GM23248 (cell line): Measurements from ENCODE around the gene CYGB. TPM values are rescaled to one million over a fixed set of nuclear protein-coding genes. Genes with fewer than 3 reads are reported as not detected.
A peak's percentile ranks its signal among the peaks of the same experiment; 100 is the strongest.

Source experiments
- DNase-seq: peaks from one replicate; pipeline ENCODE4 v3.0.0-alpha.2; 2015
- H2AFZ ChIP-seq: fragments of 200-600 bp; sonication (generic); 2 replicates; pipeline ENCODE4 v1.6.1; 2016; ENCODE audit warnings: antibody characterized with exemption
- H3F3A ChIP-seq: fragments of 200-600 bp; sonication (generic); 2 replicates; pipeline ENCODE4 v1.6.1; 2016; ENCODE audit warnings: mild to moderate bottlenecking, antibody characterized with exemption, mixed run types; ENCODE audit not compliant: insufficient read depth
- H3K27ac ChIP-seq: fragments of 200-600 bp; sonication (generic); 2 replicates; pipeline ENCODE4 v1.5.1; 2016; ENCODE audit warnings: mild to moderate bottlenecking
- H3K27me3 ChIP-seq: fragments of 200-600 bp; sonication (generic); replicated peaks from 2 replicates; pipeline ENCODE4 v1.6.1; 2016; ENCODE audit warnings: mild to moderate bottlenecking; ENCODE audit not compliant: insufficient read depth
- H3K36me3 ChIP-seq: fragments of 200-600 bp; sonication (generic); 2 replicates; pipeline ENCODE4 v1.6.1; 2016; ENCODE audit warnings: low read depth, mild to moderate bottlenecking
- H3K4me1 ChIP-seq: fragments of 200-600 bp; sonication (generic); 2 replicates; pipeline ENCODE4 v1.6.1; 2016; ENCODE audit warnings: mild to moderate bottlenecking; ENCODE audit not compliant: insufficient read depth
- H3K4me2 ChIP-seq: fragments of 200-600 bp; sonication (generic); one replicate; pipeline ENCODE4 v1.6.1; 2016; ENCODE audit warnings: mild to moderate bottlenecking; ENCODE audit not compliant: unreplicated experiment
- H3K4me3 ChIP-seq: fragments of 200-600 bp; sonication (generic); 2 replicates; pipeline ENCODE4 v1.5.1; 2016; ENCODE audit warnings: mild to moderate bottlenecking
- H3K79me2 ChIP-seq: fragments of 200-600 bp; sonication (generic); 2 replicates; pipeline ENCODE4 v1.6.1; 2016; ENCODE audit warnings: mild to moderate bottlenecking; ENCODE audit not compliant: insufficient read depth
- H3K9ac ChIP-seq: fragments of 200-600 bp; sonication (generic); 2 replicates; pipeline ENCODE4 v1.6.1; 2016; ENCODE audit warnings: mild to moderate bottlenecking
- H3K9me2 ChIP-seq: fragments of 200-600 bp; sonication (generic); 2 replicates; pipeline ENCODE4 v1.6.1; 2016; ENCODE audit warnings: mixed run types, mild to moderate bottlenecking, moderate library complexity; ENCODE audit not compliant: insufficient read depth
- H3K9me3 ChIP-seq: fragments of 200-600 bp; sonication (generic); one replicate; pipeline ENCODE4 v1.6.1; 2017; ENCODE audit warnings: low read depth
- H4K20me1 ChIP-seq: fragments of 200-600 bp; sonication (generic); 2 replicates; pipeline ENCODE4 v1.6.0; 2016; ENCODE audit not compliant: insufficient read depth
- EZH2 ChIP-seq: fragments of 200-600 bp; sonication (generic); IDR thresholded peaks from 2 replicates; pipeline ENCODE4 v1.6.1; 2018; ENCODE audit warnings: antibody characterized with exemption, mild to moderate bottlenecking; ENCODE audit not compliant: insufficient read depth, poor library complexity, severe bottlenecking
- EZH2phosphoT487 ChIP-seq: fragments of 200-600 bp; sonication (generic); IDR thresholded peaks from 2 replicates; pipeline ENCODE4 v1.6.1; 2018; ENCODE audit warnings: antibody characterized with exemption, moderate library complexity, mild to moderate bottlenecking, low read depth; ENCODE audit not compliant: insufficient read depth
- WGBS, 2 experiments: methylation state at CpG; one replicate each; pipeline ENCODE4 v1.1.6; 2015 to 2017; ENCODE audit warnings: low lambda C conversion rate in 2 of 2, low coverage in 1 of 2; ENCODE audit errors: missing lambda C conversion rate in 2 of 2; 5-methylcytosine and 5-hydroxymethylcytosine counted together
- in situ Hi-C: fragments of 300-500 bp; cut with MboI; formaldehyde crosslinking; loops from 2 replicates; pipeline ENCODE4 v1.15.0; 2020
- polyA plus RNA-seq: library from polyadenylated mRNA; unstranded; fragments of >200 nt; fragmentation: Nextera tagmentation; extraction: Ambion mirVana; gene quantifications from 2 replicates; pipeline ENCODE4 v1.2.1, GENCODE V29; 2016
- total RNA-seq: library from RNA; depleted of rRNA; stranded (reverse); fragments of >200 nt; shearing (Covaris generic); gene quantifications from 2 replicates; pipeline ENCODE4 v1.2.3, GENCODE V29; 2014

CYGB gene
- total and polyA plus RNA-seq, 2 experiments from 2014 or later, result 1.1 to 8.3 TPM

DNA sequence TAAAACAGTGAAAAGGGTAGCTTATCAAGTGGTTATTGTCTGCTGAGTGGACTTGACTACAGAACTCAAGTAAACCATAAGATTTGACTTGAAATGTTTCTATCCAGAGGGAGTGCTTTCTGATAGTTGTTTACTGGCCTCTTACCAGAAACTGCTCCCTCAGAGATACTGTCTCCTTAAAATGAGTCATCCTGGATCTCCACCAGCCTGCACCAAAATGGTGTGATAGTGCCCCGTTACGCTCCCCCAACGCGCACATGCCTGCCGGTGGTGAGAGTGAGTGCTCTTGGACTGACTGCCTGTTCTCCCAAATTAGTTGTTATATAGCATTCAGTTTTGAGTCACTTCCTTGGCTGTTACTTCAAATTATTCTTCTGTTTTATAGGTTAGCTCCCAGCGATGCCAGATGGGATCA is 25.2 kb upstream of the CYGB start:
- Histone ChIP-seq H3K9me3 (no peaks in the 10 kb centered on the region), H4K20me1 (peaks cover 15% of the 10 kb centered on the region; the same call in 1 of the 2 replicates)

DNA sequence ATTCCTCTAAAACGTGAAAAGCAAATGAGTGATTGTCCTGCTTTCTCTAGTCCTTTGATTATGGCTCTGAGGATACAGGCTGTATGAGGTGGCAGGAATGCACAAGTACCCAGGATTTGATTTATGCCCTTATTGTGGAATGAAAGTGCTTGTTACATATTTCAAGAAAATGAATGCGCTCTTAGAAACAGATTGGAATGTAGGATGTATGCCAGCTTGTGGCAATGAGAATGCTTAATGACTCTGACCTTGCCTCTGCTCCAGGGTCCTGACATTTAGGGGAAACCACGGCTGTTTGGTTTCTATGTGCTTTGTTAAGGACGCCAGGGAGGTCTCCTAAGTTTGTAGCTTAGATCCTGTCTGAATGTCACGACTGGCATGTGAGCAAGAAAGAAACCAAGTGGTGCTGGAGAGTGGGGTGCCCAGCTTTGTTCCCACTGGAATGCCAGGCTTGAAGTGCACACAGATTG is 24.3 kb upstream of the CYGB start:
- Histone ChIP-seq H3K9me3 (no peaks in the 10 kb centered on the region), H3K36me3 (peaks cover 25% of the 10 kb centered on the region), H2AFZ (no peak overlapping the region), H3K4me1 (peaks cover 42% of the 10 kb centered on the region), H4K20me1 (peaks cover 15% of the 10 kb centered on the region; the same call in 1 of the 2 replicates), H3K9ac (peak overlapping the region; percentile 99), H3K27ac (peak overlapping the region; percentile 85), H3K27me3 (no peaks in the 10 kb centered on the region), H3K9me2 (no peaks in the 10 kb centered on the region), H3K4me3 (peak overlapping the region; percentile 89), H3K79me2 (peaks cover 53% of the 10 kb centered on the region), H3F3A (peaks cover 60% of the 10 kb centered on the region), H3K4me2 (peak overlapping the region; percentile 96)
- no peak for TF ChIP-seq EZH2
- no peak for TF ChIP-seq EZH2phosphoT487
- in situ Hi-C loops, result no loop called here
- DNase-seq, result peak; percentile 57
- WGBS, 2 experiments, result 39 to 47% methylated on average over 5 of the region's 5 CpGs

More for the DNA sequence above, 25.2 kb upstream of the CYGB start:
- Histone ChIP-seq H3F3A (peaks cover 66% of the 10 kb centered on the region), H3K36me3 (peaks cover 25% of the 10 kb centered on the region), H3K9ac (no peak overlapping the region), H3K4me1 (peaks cover 41% of the 10 kb centered on the region), H3K27me3 (no peaks in the 10 kb centered on the region), H3K9me2 (no peaks in the 10 kb centered on the region), H3K27ac (peak overlapping the region; percentile 85), H2AFZ (no peak overlapping the region), H3K79me2 (peaks cover 50% of the 10 kb centered on the region), H3K4me3 (peak overlapping the region; percentile 2; the same call in 1 of the 2 replicates), H3K4me2 (no peak overlapping the region)
- 1 to 3% methylated on average over 6 of the region's 6 CpGs for WGBS, 2 experiments
- TF ChIP-seq EZH2 (no peak), EZH2phosphoT487 (no peak)
- in situ Hi-C loops, result no loop called here
- peak; percentile 92 for DNase-seq

- Histone ChIP-seq H3K36me3 (peaks cover 25% of the 10 kb centered on the region), H3K9ac (peak overlapping the region; percentile 99), H3K4me1 (peaks cover 45% of the 10 kb centered on the region), H3K9me2 (no peaks in the 10 kb centered on the region), H3K79me2 (peaks cover 53% of the 10 kb centered on the region), H4K20me1 (peaks cover 15% of the 10 kb centered on the region; the same call in 1 of the 2 replicates), H3K4me2 (peak overlapping the region; percentile 96), H3K4me3 (peak overlapping the region; percentile 89), H3K9me3 (no peaks in the 10 kb centered on the region), H2AFZ (no peak overlapping the region), H3K27me3 (no peaks in the 10 kb centered on the region), H3K27ac (peak overlapping the region; percentile 85), H3F3A (peaks cover 57% of the 10 kb centered on the region)
- 89 to 94% methylated on average over 7 of the region's 7 CpGs for WGBS, 2 experiments
- DNase-seq, result peak; percentile 5
- TF ChIP-seq EZH2 (no peak), EZH2phosphoT487 (no peak)
- in situ Hi-C loops, result no loop called here
Observed at GRCh38 chr17:76561332-76561731, 23.8 kb upstream of the CYGB start.

DNA sequence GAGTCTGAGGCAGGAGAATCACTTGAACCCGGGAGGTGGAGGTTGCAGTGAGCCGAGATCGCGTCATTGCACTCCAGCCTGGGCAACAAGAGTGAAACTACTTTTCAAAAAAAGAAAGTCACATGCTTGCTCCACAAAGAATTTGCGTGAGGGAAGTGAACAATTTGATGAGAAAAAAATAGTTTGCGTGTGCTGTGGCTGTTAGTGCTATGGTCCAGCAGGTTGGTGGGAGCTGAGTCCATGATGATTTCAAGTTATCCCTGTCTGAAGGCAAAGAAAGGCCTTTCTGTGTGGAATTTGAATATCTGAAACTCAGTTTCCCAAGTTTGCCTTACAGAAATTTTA is 23.3 kb upstream of the CYGB start:
- WGBS, 2 experiments, result 67 to 68% methylated on average over 6 of the region's 6 CpGs
- Histone ChIP-seq H3K9me2 (no peaks in the 10 kb centered on the region), H3K4me2 (peak overlapping the region; percentile 96), H2AFZ (no peak overlapping the region), H3K4me1 (peaks cover 45% of the 10 kb centered on the region), H3K9me3 (no peaks in the 10 kb centered on the region), H4K20me1 (peaks cover 15% of the 10 kb centered on the region; the same call in 1 of the 2 replicates), H3K79me2 (peaks cover 48% of the 10 kb centered on the region), H3K4me3 (peak overlapping the region; percentile 89), H3F3A (peaks cover 52% of the 10 kb centered on the region), H3K9ac (peak overlapping the region; percentile 99), H3K27ac (peak overlapping the region; percentile 85), H3K36me3 (peaks cover 25% of the 10 kb centered on the region), H3K27me3 (no peaks in the 10 kb centered on the region)
- DNase-seq, result peak; percentile 14
- in situ Hi-C loops, result no loop called here
- TF ChIP-seq EZH2, result no peak
- TF ChIP-seq EZH2phosphoT487, result no peak
